B cell (primary cell): ENCODE measurements around the gene MUC6. TPM values are rescaled to one million over a fixed set of nuclear protein-coding genes. Genes with fewer than 3 reads are reported as not detected.

Experiments
- ATAC-seq: fragments of 200-7000 bp; cut with Tn5 transposase; one replicate; pipeline ENCODE4 v1.10.0; 2021; ENCODE audit warnings: low read depth, mild to moderate bottlenecking, moderate number of reproducible peaks, moderate library complexity
- CTCF ChIA-PET: fragments of 350-600 bp; sonication (Branson Sonifier 250); formaldehyde crosslinking; loops from one replicate; lab custom pipeline; 2021; ENCODE audit warnings: antibody characterized with exemption, inconsistent platforms; lab: Charles Lee
- POLR2A ChIA-PET: fragments of 350-600 bp; sonication (Branson Sonifier 250); formaldehyde crosslinking; loops from one replicate; lab custom pipeline; 2021; ENCODE audit warnings: antibody characterized with exemption; lab: Charles Lee
- DNase-seq: peaks from one replicate; pipeline ENCODE4 v3.0.0; 2013
- H2AFZ ChIP-seq: 2 replicates; pipeline ENCODE4 v1.6.1; 2012; ENCODE audit warnings: mild to moderate bottlenecking, low read depth, low read length; ENCODE audit not compliant: insufficient read depth, poor library complexity, severe bottlenecking
- H3K27ac ChIP-seq, 2 donors: 1 replicate in 1 of 2; 2 replicates in 1 of 2; pipeline ENCODE4 v1.5.1; 2012 to 2013; ENCODE audit warnings: low read length in 2 of 2, mild to moderate bottlenecking in 2 of 2, moderate library complexity in 1 of 2
- H3K27me3 ChIP-seq, 4 experiments: fragments of 200-600 bp in 1 of 4; sonication (generic) in 1 of 4; replicated peaks in 1 of 4; 1 replicate in 2 of 4; 2 replicates in 2 of 4; pipeline versions ENCODE4 v1.6.1 to v1.7.0; 2013 to 2016; ENCODE audit warnings: low read length in 3 of 4, mild to moderate bottlenecking in 2 of 4, mixed read lengths in 1 of 4, moderate library complexity in 1 of 4; ENCODE audit not compliant: insufficient read depth in 4 of 4, control insufficient read depth in 3 of 4; ENCODE audit errors: control extremely low read depth in 1 of 4
- H3K36me3 ChIP-seq, 2 experiments: replicated peaks in 1 of 2; 1 replicate in 1 of 2; 2 replicates in 1 of 2; pipeline versions ENCODE4 v1.6.1 to v1.7.1; 2013; ENCODE audit warnings: low read length in 1 of 2; ENCODE audit not compliant: insufficient read depth in 2 of 2, control insufficient read depth in 1 of 2; ENCODE audit errors: control extremely low read depth in 1 of 2, extremely low read depth in 1 of 2
- H3K4me1 ChIP-seq, 2 donors: fragments of 200-600 bp in 1 of 2; sonication (generic) in 1 of 2; 1 replicate in 1 of 2; 2 replicates in 1 of 2; pipeline versions ENCODE4 v1.5.1 to v1.6.1; 2013 to 2017; ENCODE audit warnings: low read length in 2 of 2; ENCODE audit not compliant: control insufficient read depth in 2 of 2, insufficient read depth in 2 of 2
- H3K4me2 ChIP-seq: replicated peaks from 2 replicates; pipeline ENCODE3; 2012; ENCODE audit warnings: mild to moderate bottlenecking, low read depth, low read length; ENCODE audit not compliant: poor library complexity, severe bottlenecking
- H3K4me3 ChIP-seq, 5 experiments: fragments of 200-600 bp in 1 of 5; sonication (generic) in 1 of 5; 1 replicate in 3 of 5; 2 replicates in 2 of 5; pipeline versions ENCODE4 v1.5.1 to v1.7.0; 2011 to 2016; ENCODE audit warnings: low read length in 4 of 5, mild to moderate bottlenecking in 4 of 5, low read depth in 2 of 5, control low read depth in 1 of 5, moderate library complexity in 1 of 5; ENCODE audit not compliant: insufficient read depth in 1 of 5; ENCODE audit errors: control extremely low read depth in 1 of 5, extremely low read depth in 1 of 5
- H3K79me2 ChIP-seq: fragments of 200-600 bp; sonication (generic); one replicate; pipeline ENCODE4 v1.6.0; 2016; ENCODE audit warnings: low read length; ENCODE audit not compliant: control insufficient read depth, insufficient read depth
- H3K9ac ChIP-seq: fragments of 200-600 bp; sonication (generic); 2 replicates; pipeline ENCODE4 v1.6.1; 2017; ENCODE audit warnings: mild to moderate bottlenecking, low read length, moderate library complexity
- H3K9me3 ChIP-seq, 3 donors: one replicate each; pipeline versions ENCODE4 v1.6.1 to v1.7.1; 2013; ENCODE audit warnings: low read length in 2 of 3; ENCODE audit not compliant: control insufficient read depth in 2 of 3, insufficient read depth in 1 of 3; ENCODE audit errors: control extremely low read depth in 1 of 3
- H4K20me1 ChIP-seq: 2 replicates; pipeline ENCODE4 v1.6.0; 2012; ENCODE audit warnings: mild to moderate bottlenecking, low read length; ENCODE audit not compliant: insufficient read depth, control insufficient read depth, poor library complexity, severe bottlenecking
- H3K27ac Mint-ChIP-seq: one replicate; pipeline ENCODE4 v1.8.0; 2021; ENCODE audit warnings: mixed read lengths
- H3K27me3 Mint-ChIP-seq: one replicate; pipeline ENCODE4 v1.8.0; 2021; ENCODE audit warnings: mixed read lengths
- H3K4me1 Mint-ChIP-seq: one replicate; pipeline ENCODE4 v1.8.0; 2021; ENCODE audit warnings: mixed read lengths
- H3K4me3 Mint-ChIP-seq: one replicate; pipeline ENCODE4 v1.8.0; 2021; ENCODE audit warnings: mixed read lengths
- H3K9me3 Mint-ChIP-seq: one replicate; pipeline ENCODE4 v1.8.0; 2022; ENCODE audit warnings: mixed read lengths; ENCODE audit not compliant: insufficient read depth
- EZH2 ChIP-seq: IDR thresholded peaks from 2 replicates; pipeline ENCODE4 v1.6.1; 2012; ENCODE audit warnings: borderline replicate concordance, low read depth, mild to moderate bottlenecking, moderate library complexity, low read length; ENCODE audit not compliant: insufficient read depth, poor library complexity, severe bottlenecking
- WGBS: methylation state at CpG from one replicate; pipeline ENCODE4 v1.1.5; 2013; ENCODE audit warnings: missing lambda C conversion rate; ENCODE audit not compliant: insufficient coverage; 5-methylcytosine and 5-hydroxymethylcytosine counted together
- intact Hi-C: fragments of 100-400 bp; cut with micrococcal nuclease; formaldehyde crosslinking; loops from one replicate; pipeline ENCODE4 v1.10.0; 2022
- polyA plus RNA-seq: library from polyadenylated mRNA; depleted of rRNA; stranded (reverse); fragments of >200 nt; gene quantifications from 2 replicates; pipeline ENCODE4 v1.2.3, GENCODE V29; 2012
- total RNA-seq, 2 donors: library from RNA; stranded (reverse); fragments of 120-200 nt in 1 of 2; gene quantifications; 1 replicate in 1 of 2; 2 replicates in 1 of 2; pipeline versions ENCODE4 v1.2.3 to v1.2.4, GENCODE V29; 2013 to 2022
- TF ChIP-seq, protein P1 (sequence below): fragments of 200-600 bp; IDR thresholded peaks from one replicate; pipeline ENCODE4 v1.8.0; 2022; ENCODE audit warnings: antibody characterized with exemption, mild to moderate bottlenecking

MUC6 gene
- total and polyA plus RNA-seq, 2 donors (not counting 1 experiment from before 2014, with no cell fraction given), result not detected

DNA sequence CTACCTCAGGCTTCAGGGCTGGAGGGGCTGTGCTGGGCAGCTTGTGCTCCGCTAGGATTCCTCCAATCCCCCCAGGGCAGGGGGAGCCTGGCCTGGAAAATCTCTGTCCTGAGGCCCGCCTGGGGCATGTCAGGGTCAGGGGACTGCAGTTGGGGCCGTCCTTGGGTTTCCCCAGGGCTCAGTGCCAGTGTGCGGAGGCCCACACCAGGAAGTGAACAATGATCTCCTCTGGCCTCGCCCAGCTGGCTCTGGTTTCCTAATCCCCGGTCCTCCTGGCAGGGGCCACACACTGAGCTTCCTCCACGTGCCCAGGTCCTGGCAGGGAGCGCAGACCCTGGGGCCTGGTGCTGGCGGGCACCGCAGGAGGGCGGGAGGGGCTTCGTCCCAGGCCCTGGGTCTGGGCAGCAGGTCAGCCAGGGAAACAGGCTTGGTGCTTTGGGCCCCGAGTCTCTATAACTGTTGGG is 36.8 kb upstream of the MUC6 start:
- H3K4me1 ChIP-seq, result no peaks in the 10 kb centered on the region
- H3K9ac ChIP-seq, result no peak overlapping the region
- H3K27ac Mint-ChIP-seq, result no peak overlapping the region
- TF ChIP-seq, protein P1, sequence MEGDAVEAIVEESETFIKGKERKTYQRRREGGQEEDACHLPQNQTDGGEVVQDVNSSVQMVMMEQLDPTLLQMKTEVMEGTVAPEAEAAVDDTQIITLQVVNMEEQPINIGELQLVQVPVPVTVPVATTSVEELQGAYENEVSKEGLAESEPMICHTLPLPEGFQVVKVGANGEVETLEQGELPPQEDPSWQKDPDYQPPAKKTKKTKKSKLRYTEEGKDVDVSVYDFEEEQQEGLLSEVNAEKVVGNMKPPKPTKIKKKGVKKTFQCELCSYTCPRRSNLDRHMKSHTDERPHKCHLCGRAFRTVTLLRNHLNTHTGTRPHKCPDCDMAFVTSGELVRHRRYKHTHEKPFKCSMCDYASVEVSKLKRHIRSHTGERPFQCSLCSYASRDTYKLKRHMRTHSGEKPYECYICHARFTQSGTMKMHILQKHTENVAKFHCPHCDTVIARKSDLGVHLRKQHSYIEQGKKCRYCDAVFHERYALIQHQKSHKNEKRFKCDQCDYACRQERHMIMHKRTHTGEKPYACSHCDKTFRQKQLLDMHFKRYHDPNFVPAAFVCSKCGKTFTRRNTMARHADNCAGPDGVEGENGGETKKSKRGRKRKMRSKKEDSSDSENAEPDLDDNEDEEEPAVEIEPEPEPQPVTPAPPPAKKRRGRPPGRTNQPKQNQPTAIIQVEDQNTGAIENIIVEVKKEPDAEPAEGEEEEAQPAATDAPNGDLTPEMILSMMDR, result no peak
- TF ChIP-seq EZH2, result no peak
- CTCF ChIA-PET, result no interaction called here
- H3K9me3 ChIP-seq, result no peaks in the 10 kb centered on the region
- no peak for DNase-seq
- WGBS, result 40% methylated on average over 13 of the region's 13 CpGs
- no peak overlapping the region for H3K4me3 Mint-ChIP-seq
- no peak overlapping the region for H3K27ac ChIP-seq
- H3K27me3 ChIP-seq, result peaks cover 0 to 2% (median under 1%) of the 10 kb centered on the region in 4 experiments
- intact Hi-C loops, result no loop called here
- ATAC-seq, result no peak
- H3K79me2 ChIP-seq, result no peaks in the 10 kb centered on the region
- H3K27me3 Mint-ChIP-seq, result peaks cover 6% of the 10 kb centered on the region
- no peaks in the 10 kb centered on the region for H3K9me3 Mint-ChIP-seq
- H4K20me1 ChIP-seq, result no peaks in the 10 kb centered on the region
- POLR2A ChIA-PET, result no interaction called here
- H3K36me3 ChIP-seq, result no peaks in the 10 kb centered on the region
- no peaks in the 10 kb centered on the region for H3K4me1 Mint-ChIP-seq
- no peak overlapping the region for H2AFZ ChIP-seq
- no peak overlapping the region for H3K4me3 ChIP-seq
- H3K4me2 ChIP-seq, result no peak overlapping the region

- Histone ChIP-seq H3K36me3 (no peaks in the 10 kb centered on the region), H3K4me2 (no peak overlapping the region)
- CTCF ChIA-PET, result no interaction called here
These were observed 36.3 kb upstream of the MUC6 start for GRCh38 chr11:1072821-1073231.

More at GRCh38 chr11:1072821-1073231, 36.3 kb upstream of the MUC6 start:
- no peaks in the 10 kb centered on the region for H3K4me1 Mint-ChIP-seq
- H3K27me3 Mint-ChIP-seq, result peaks cover 9% of the 10 kb centered on the region
- no peak overlapping the region for H3K27ac Mint-ChIP-seq
- WGBS, result 76% methylated on average over 9 of the region's 9 CpGs
- Histone ChIP-seq H3K9ac (no peak overlapping the region), H3K27ac (no peak overlapping the region), H4K20me1 (no peaks in the 10 kb centered on the region), H3K4me3 (no peak overlapping the region), H3K27me3 (peaks cover 0 to 2% (median under 1%) of the 10 kb centered on the region in 4 experiments), H3K4me1 (no peaks in the 10 kb centered on the region), H2AFZ (no peak overlapping the region), H3K9me3 (no peaks in the 10 kb centered on the region), H3K79me2 (no peaks in the 10 kb centered on the region)
- H3K4me3 Mint-ChIP-seq, result no peak overlapping the region
- POLR2A ChIA-PET, result no interaction called here
- no peaks in the 10 kb centered on the region for H3K9me3 Mint-ChIP-seq
- DNase-seq (no peak), ATAC-seq (no peak)
- TF ChIP-seq, protein P1, result no peak
- no peak for TF ChIP-seq EZH2
- intact Hi-C loops, result no loop called here
